Measurements from ENCODE around the gene SHISA7. TPM values are rescaled to one million over a fixed set of nuclear protein-coding genes. Genes with fewer than 3 reads are reported as not detected.

SHISA7 gene
- total and polyA plus RNA-seq, 11 donors: not detected

DNA sequence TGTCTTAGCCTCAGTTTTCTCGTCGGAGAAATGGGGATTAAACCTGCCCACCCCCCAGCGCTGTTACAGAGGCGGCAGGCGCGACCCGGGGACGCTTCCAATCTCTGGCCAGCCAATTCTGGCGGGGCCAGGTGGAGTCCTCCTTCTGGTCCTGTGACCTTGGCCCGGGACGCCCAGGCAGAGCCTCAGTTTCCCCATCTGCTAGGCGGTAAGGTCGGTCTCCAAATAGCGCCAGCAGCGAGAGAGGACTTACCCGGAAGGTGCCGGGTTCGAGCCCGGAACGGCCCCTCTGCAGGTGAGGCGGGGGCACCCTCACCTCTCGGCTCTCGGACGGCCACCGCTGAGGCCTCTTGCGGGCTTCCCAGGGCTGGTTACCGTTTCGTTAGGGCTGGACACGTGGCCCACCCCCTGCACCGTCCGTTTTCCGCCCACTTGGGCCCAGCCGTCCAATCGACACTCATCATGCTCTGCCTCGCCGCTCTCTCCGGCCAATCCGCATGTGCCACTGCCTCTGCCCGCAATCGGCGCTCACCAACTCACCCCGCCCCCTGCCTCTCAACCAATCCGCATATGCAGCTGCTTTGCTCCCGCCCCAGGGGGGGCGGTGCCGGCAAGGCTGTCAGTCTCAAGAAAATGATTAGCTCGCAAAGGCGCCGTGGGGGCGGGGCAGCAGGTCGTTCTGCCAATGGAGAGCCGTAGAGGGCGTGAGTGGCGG is 18.3 kb upstream of the SHISA7 start, which contains the start of gene ISOC2:
Gene ISOC2 (minus strand): TSS at position 384 of the 715 bp plus-strand sequence. CDS start 5,156 bp downstream, outside the sequence.
- 0 to 2% (median 1%) methylated on average over 26 to 54 of the region's 54 CpGs for WGBS, 4 donors
- Histone ChIP-seq H3K27ac (peak within 1 kb of the TSS; percentile 63 to 97 (median 92)), H3K27me3 (no peaks in the 10 kb centered on the region), H3K36me3 (peaks cover 0 to under 1% (median 0%) of the 10 kb centered on the region in 9 donors), H3K4me1 (peaks cover 0 to 24% (median 9%) of the 10 kb centered on the region in 12 donors), H3K9me3 (no peaks in the 10 kb centered on the region), H3K4me3 (peak within 1 kb of the TSS; percentile 47 to 94 (median 82))
- DNase-seq: peak; percentile 100
- peak; percentile 94 to 96 (median 96) for ATAC-seq
- intact Hi-C loops (cut with DNase I): loop anchor here in 3 of 10 donors (1.0 to 5.0 kb wide), 4 partner anchors 51 to 202 kb away; partner anchors contain the start of gene PPP6R1 (in 1 of the 3)
- peak in 1 of 2 donors; percentile 27 for TF ChIP-seq POLR2A (IDR thresholded peaks at IDR 0.05)
- no peak for TF ChIP-seq CTCF (IDR thresholded peaks at IDR 0.05)

- intact Hi-C loops (cut with DNase I): loop anchor here in 3 of 10 donors (1.0 to 5.0 kb wide), 4 partner anchors 50 to 201 kb away; partner anchors contain the start of gene PPP6R1 (in 1 of the 3)
- WGBS, 4 donors: 9 to 15% (median 12%) methylated on average over 23 to 24 of the region's 24 CpGs
These were observed 17.7 kb upstream of the SHISA7 start for GRCh38 chr19:55460670-55461258.

DNA sequence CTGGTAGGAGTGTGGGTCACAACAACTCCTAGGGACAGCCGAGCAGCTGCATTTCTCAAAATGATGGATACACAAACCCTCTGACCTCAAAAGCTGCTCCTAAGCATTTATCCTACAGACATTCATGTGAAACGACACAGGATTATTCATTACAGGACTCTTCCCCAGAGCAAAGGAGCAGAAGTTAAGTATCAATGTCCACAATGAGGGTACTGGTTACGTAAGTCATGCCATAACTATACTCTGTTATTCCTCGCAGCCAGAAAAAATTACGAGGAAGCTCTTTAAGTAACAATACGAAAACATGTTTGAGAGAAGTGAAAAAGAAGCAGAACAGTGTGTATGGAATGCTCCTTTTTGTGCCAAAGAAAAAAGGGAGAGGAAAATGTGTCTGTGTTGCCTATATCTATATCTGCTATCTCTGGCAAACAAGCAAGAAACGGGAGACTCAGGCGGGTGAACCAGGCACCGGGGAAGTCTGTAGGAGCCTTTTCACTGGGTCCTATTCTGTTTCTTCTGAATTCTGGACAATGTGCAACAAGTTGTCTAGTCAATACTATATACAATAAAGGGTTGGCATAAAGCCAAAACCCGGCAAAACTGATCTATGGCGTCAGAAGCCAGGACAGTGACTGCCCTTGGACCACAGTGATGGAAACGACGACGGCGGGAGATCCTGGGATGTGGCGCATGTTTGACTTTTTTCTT is 17.0 kb upstream of the SHISA7 start:
- WGBS, 4 donors: 30 to 42% (median 40%) methylated on average over 16 of the region's 16 CpGs
- TF ChIP-seq POLR2A (IDR thresholded peaks at IDR 0.05) (no peak), CTCF (IDR thresholded peaks at IDR 0.05) (no peak)
- DNase-seq (no peak), ATAC-seq (no peak)
- H3K9me3 ChIP-seq: no peaks in the 10 kb centered on the region
- H3K4me3 ChIP-seq: peak overlapping the region in 10 of 12 donors; percentile 58 to 94 (median 86)
- H3K27ac ChIP-seq: peak overlapping the region in 11 of 12 donors; percentile 54 to 97 (median 92)
- peaks cover 0 to 14% (median 5%) of the 10 kb centered on the region in 9 donors for H3K36me3 ChIP-seq
- intact Hi-C loops (cut with DNase I): loop anchor here in 4 of 10 donors (2.0 to 10.0 kb wide), 5 partner anchors 49 to 315 kb away; partner anchors contain the start of gene TNNT1 (in 1 of the 4)
- no peaks in the 10 kb centered on the region for H3K27me3 ChIP-seq
- peaks cover 0 to 24% (median 9%) of the 10 kb centered on the region in 12 donors for H3K4me1 ChIP-seq

More at GRCh38 chr19:55460670-55461258, 17.7 kb upstream of the SHISA7 start:
- peak overlapping the region; percentile 47 to 94 (median 82) for H3K4me3 ChIP-seq
- H3K27ac ChIP-seq: peak overlapping the region; percentile 63 to 97 (median 92)
- no peaks in the 10 kb centered on the region for H3K9me3 ChIP-seq
- H3K4me1 ChIP-seq: peaks cover 0 to 24% (median 9%) of the 10 kb centered on the region in 12 donors
- no peak for TF ChIP-seq POLR2A (IDR thresholded peaks at IDR 0.05)
- TF ChIP-seq CTCF (IDR thresholded peaks at IDR 0.05): no peak
- DNase-seq: peak; percentile 85 to 90 (median 88)
- ATAC-seq: peak; percentile 48 to 71 (median 66)
- H3K36me3 ChIP-seq: peaks cover 0 to 7% (median 0%) of the 10 kb centered on the region in 9 donors
- H3K27me3 ChIP-seq: no peaks in the 10 kb centered on the region

All from heart left ventricle (tissue), 16 donors.